Right cardiac atrium (tissue), 5 donors: ENCODE measurements around the gene SEMA3E. TPM values are rescaled to one million over a fixed set of nuclear protein-coding genes. Genes with fewer than 3 reads are reported as not detected.
"Not testable (repeated sequence)": the region's sequence is repeated elsewhere in the genome, so short reads cannot be mapped to it uniquely, and the experiment has no call there.

ENCODE experiments used
- ATAC-seq, 2 donors: fragments of 200-7000 bp; cut with Tn5 transposase; one replicate each; pipeline versions ENCODE4 v1.8.0 to v1.9.1; 2020; ENCODE audit warnings: moderate library complexity in 2 of 2, mild to moderate bottlenecking in 1 of 2
- DNase-seq, 3 donors: peaks; one replicate each; pipeline ENCODE4 v3.0.0-alpha.2; 2020
- H3K27ac ChIP-seq: one replicate; pipeline ENCODE4 v1.5.1; 2013; ENCODE audit warnings: mild to moderate bottlenecking, low read length, control low read depth, moderate library complexity
- H3K27me3 ChIP-seq: one replicate; pipeline ENCODE4 v1.6.1; 2013; ENCODE audit not compliant: control insufficient read depth, insufficient read depth
- H3K4me1 ChIP-seq: one replicate; pipeline ENCODE4 v1.6.1; 2013; ENCODE audit warnings: low read length; ENCODE audit not compliant: control insufficient read depth, insufficient read depth
- H3K4me3 ChIP-seq: one replicate; pipeline ENCODE4 v1.5.1; 2013; ENCODE audit warnings: low read length, control low read depth
- H3K9me3 ChIP-seq: one replicate; pipeline ENCODE4 v1.6.1; 2013; ENCODE audit warnings: low read length; ENCODE audit not compliant: control insufficient read depth
- WGBS: extraction: QIAGEN DNeasy Blood & Tissue Kit; methylation state at CpG from one replicate; pipeline ENCODE4 v1.1.7; 2013; 5-methylcytosine and 5-hydroxymethylcytosine counted together
- intact Hi-C, 4 donors: fragments of 100-400 bp; cut with DNase I; formaldehyde crosslinking; loops; one replicate each; pipeline versions ENCODE4 v1.11.0 to v1.14.0; 2022 to 2023
- polyA plus RNA-seq: library from polyadenylated mRNA; stranded (reverse); fragments of 200-250 nt; gene quantifications from one replicate; pipeline ENCODE4 v1.2.3, GENCODE V29; 2013
- total RNA-seq, 4 donors: library from RNA; stranded (reverse); fragmentation: NEBNext Ultra II Directional; extraction: Animal tissue kit (Norgen Biotek cat#: 25700); gene quantifications; one replicate each; pipeline ENCODE4 v1.2.1, GENCODE V29; 2021
- donor health status: healthy with polysubstance abuse.
- donor health status: DM: no; HTN: yes; CAD: no.
- donor health status: DM: no; HTN: no; CAD: no.
- donor health status: DM: no; HTN: yes; CAD: no; lungs with severe emphysema.
- donor health status: DM: yes; HTN: yes; CAD: no.

SEMA3E gene
- total and polyA plus RNA-seq, 5 donors, result 0.02 to 1.4 (median 0.23) TPM

- Histone ChIP-seq H3K27ac (no peak overlapping the region), H3K27me3 (no peaks in the 10 kb centered on the region), H3K4me3 (no peak overlapping the region), H3K9me3 (no peaks in the 10 kb centered on the region), H3K4me1 (no peaks in the 10 kb centered on the region)
- ATAC-seq (no peak), DNase-seq (no peak)
- intact Hi-C loops, result no loop called here
Observed at GRCh38 chr7:83449781-83450180, 199.2 kb downstream of the SEMA3E start.

DNA sequence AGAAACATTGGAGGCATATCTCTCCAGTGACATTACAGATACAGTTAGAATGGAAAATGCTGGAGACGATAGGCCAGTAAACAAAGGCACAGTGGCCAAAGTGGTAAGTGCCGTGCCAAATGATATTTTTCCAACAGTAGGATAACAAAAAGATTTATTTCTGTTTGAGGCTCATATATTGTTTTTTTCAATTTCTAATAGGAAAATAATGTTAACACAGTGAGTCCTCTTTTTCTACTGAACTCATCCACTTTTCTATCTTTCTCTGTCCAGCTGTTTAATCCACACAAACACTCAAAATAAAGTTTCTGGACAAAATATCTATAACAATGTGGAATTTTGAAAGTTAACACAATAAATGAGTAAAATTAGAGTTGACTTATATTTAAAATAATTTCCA is 201.3 kb downstream of the SEMA3E start:
- DNase-seq, result no peak
- intact Hi-C loops, result no loop called here
- H3K27ac ChIP-seq, result no peak overlapping the region
- no peaks in the 10 kb centered on the region for H3K27me3 ChIP-seq
- 62% methylated on average over 2 of the region's 2 CpGs for whole genome bisulfite sequencing
- no peak for ATAC-seq
- no peaks in the 10 kb centered on the region for H3K9me3 ChIP-seq
- no peak overlapping the region for H3K4me3 ChIP-seq
- H3K4me1 ChIP-seq, result no peaks in the 10 kb centered on the region

DNA sequence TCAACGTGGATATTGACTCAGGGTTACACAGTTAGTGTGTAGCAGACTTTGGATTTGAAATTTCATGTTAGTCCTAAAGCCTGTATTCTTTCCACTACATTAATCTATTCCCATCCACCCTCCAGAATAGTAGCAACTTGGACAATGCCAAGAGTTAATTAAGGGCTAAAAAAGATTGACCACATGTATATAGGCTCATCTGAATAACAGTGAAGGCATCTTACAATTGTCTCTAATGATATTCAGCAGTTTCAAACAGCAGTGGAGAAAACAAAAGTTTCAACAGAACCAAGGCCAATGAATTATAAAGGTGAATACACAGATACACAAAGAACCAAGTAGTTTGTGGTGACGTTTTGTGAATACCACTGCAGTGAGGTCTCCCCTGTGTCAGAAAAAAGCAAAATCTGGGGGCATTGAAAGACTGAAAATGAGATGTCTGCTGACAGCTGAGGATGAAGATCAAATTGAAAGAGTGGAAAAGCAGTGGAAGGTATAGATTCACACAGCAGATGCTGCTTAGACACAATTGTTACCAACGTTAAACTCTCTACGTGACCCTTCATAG is 202.8 kb downstream of the SEMA3E start:
- DNase-seq (no peak), ATAC-seq (no peak)
- Histone ChIP-seq H3K9me3 (no peaks in the 10 kb centered on the region), H3K27me3 (no peaks in the 10 kb centered on the region), H3K4me3 (no peak overlapping the region), H3K4me1 (no peaks in the 10 kb centered on the region), H3K27ac (no peak overlapping the region)
- 50% methylated on average over 4 of the region's 4 CpGs for WGBS
- intact Hi-C loops, result no loop called here

DNA sequence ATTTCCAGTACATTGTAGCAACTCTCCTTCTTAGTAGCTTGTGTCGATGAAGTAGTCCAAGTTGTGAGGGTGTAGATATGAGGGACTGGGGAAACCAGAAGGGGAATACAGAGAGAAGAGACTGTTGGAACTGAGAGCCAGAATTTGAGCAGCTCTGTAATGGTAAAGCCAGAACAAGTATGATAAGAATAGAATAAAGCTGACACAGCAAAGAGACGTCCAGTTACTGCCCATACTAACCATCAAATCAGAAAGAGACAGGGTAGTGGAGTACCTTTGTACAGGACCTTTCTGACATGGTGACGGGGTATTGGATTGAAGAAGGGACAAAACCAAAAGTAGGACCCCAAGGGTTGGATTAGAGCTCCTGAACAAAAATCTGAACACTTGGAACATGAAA is 206.0 kb downstream of the SEMA3E start:
- intact Hi-C loops, result no loop called here
- no peak overlapping the region for H3K27ac ChIP-seq
- H3K4me1 ChIP-seq, result no peaks in the 10 kb centered on the region
- DNase-seq, result no peak
- no peaks in the 10 kb centered on the region for H3K9me3 ChIP-seq
- H3K4me3 ChIP-seq, result no peak overlapping the region
- ATAC-seq, result no peak
- no peaks in the 10 kb centered on the region for H3K27me3 ChIP-seq
- WGBS, result 56% methylated on average over 3 of the region's 3 CpGs

DNA sequence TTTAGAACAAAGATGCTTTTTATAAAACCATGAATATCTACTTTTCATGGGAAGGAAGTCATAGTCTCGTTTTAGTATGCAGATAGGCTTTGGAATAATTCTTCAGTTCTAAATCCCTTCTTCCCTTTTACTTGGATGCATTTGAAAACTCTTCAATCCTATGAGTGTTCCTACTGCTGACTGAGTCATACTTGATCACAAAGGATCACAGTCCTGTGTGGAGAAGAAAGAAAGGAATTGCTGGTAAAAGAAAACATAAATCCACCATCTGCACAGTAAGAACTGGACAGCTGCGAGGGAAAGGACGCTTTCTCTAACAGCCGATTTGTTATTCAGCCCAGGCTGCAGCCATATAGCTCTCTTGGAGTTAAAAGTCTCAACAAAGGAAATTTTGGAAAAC is 209.9 kb downstream of the SEMA3E start:
- intact Hi-C loops, result no loop called here

GRCh38 chr7:83430289-83430688 is 218.7 kb downstream of the SEMA3E start:
- H3K9me3 ChIP-seq, H3K4me1 ChIP-seq, ATAC-seq, H3K27me3 ChIP-seq, H3K27ac ChIP-seq, DNase-seq, intact Hi-C loops, H3K4me3 ChIP-seq: not testable (repeated sequence)
- 90% methylated on average over 5 of the region's 5 CpGs for WGBS

More for the DNA sequence above, 209.9 kb downstream of the SEMA3E start:
- 73% methylated on average over 4 of the region's 4 CpGs for WGBS
- Histone ChIP-seq H3K9me3 (no peaks in the 10 kb centered on the region), H3K27me3 (no peaks in the 10 kb centered on the region), H3K27ac (no peak overlapping the region), H3K4me3 (no peak overlapping the region), H3K4me1 (no peaks in the 10 kb centered on the region)
- no peak for ATAC-seq
- DNase-seq, result no peak

DNA sequence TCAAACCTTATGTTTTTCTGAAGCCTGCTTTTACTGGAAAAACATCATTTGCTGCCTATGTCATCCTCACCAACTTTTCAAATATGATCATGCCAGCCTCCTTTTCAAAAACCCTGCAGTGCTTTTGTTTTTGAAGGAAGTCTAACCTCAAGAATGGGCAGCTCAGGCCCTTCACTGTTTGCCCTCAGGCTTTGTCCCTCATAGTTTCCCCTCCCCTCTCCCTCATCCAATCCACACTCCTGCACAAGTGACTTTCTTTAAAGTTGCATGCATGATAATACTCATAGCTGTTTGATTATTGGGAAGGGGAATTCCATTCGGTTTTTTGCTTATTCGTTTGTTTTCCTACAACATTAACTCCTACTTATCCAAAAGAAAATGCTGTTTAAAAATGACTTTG is 219.4 kb downstream of the SEMA3E start:
- no peak for DNase-seq
- intact Hi-C loops, result no loop called here
- no peak overlapping the region for H3K4me3 ChIP-seq
- no peaks in the 10 kb centered on the region for H3K27me3 ChIP-seq
- no peaks in the 10 kb centered on the region for H3K4me1 ChIP-seq
- 15% methylated on average over 2 of the region's 2 CpGs for WGBS
- no peaks in the 10 kb centered on the region for H3K9me3 ChIP-seq
- ATAC-seq, result no peak
- no peak overlapping the region for H3K27ac ChIP-seq

GRCh38 chr7:83427884-83428283 is 221.1 kb downstream of the SEMA3E start:
- Histone ChIP-seq H3K27ac (no peak overlapping the region), H3K4me1 (no peaks in the 10 kb centered on the region), H3K4me3 (no peak overlapping the region), H3K9me3 (no peaks in the 10 kb centered on the region), H3K27me3 (no peaks in the 10 kb centered on the region)
- ATAC-seq (no peak), DNase-seq (no peak)
- 83% methylated on average over 1 of the region's 1 CpG for WGBS
- intact Hi-C loops, result no loop called here

GRCh38 chr7:83426325-83426724 is 222.6 kb downstream of the SEMA3E start:
- Histone ChIP-seq H3K27ac (no peak overlapping the region), H3K4me1 (no peaks in the 10 kb centered on the region), H3K4me3 (no peak overlapping the region), H3K27me3 (no peaks in the 10 kb centered on the region), H3K9me3 (no peaks in the 10 kb centered on the region)
- DNase-seq, result no peak
- WGBS, result 74% methylated on average over 3 of the region's 3 CpGs
- intact Hi-C loops, result no loop called here
- ATAC-seq, result no peak

- 64% methylated on average over 1 of the region's 1 CpG for whole genome bisulfite sequencing
Observed at GRCh38 chr7:83419013-83419412, 229.9 kb downstream of the SEMA3E start.

GRCh38 chr7:83415840-83416239 is 233.1 kb downstream of the SEMA3E start:
- H3K4me1 ChIP-seq, result no peaks in the 10 kb centered on the region
- intact Hi-C loops, result no loop called here
- H3K4me3 ChIP-seq, result no peak overlapping the region
- no peak for DNase-seq
- ATAC-seq, result no peak
- H3K27me3 ChIP-seq, result peaks cover 3% of the 10 kb centered on the region
- no peak overlapping the region for H3K27ac ChIP-seq
- no peaks in the 10 kb centered on the region for H3K9me3 ChIP-seq
- WGBS, result 50% methylated on average over 2 of the region's 2 CpGs

More at GRCh38 chr7:83419013-83419412, 229.9 kb downstream of the SEMA3E start:
- DNase-seq (no peak), ATAC-seq (no peak)
- no peaks in the 10 kb centered on the region for H3K4me1 ChIP-seq
- H3K27me3 ChIP-seq, result no peaks in the 10 kb centered on the region
- no peak overlapping the region for H3K27ac ChIP-seq
- no peaks in the 10 kb centered on the region for H3K9me3 ChIP-seq
- no peak overlapping the region for H3K4me3 ChIP-seq
- intact Hi-C loops, result no loop called here

- WGBS, result 22% methylated on average over 2 of the region's 2 CpGs
- Histone ChIP-seq H3K4me1 (no peaks in the 10 kb centered on the region), H3K9me3 (no peaks in the 10 kb centered on the region), H3K27ac (no peak overlapping the region), H3K4me3 (no peak overlapping the region), H3K27me3 (peaks cover 3% of the 10 kb centered on the region)
- DNase-seq (no peak), ATAC-seq (no peak)
- intact Hi-C loops, result loop anchor here in 3 of 4 donors (5.0 kb wide), 2 partner anchors 242 to 247 kb away; no protein-coding TSS in a partner anchor
Observed at GRCh38 chr7:83414947-83415346, 234.0 kb downstream of the SEMA3E start.
